ENCODE results near the gene COL15A1.

The COL15A1 gene

DNA sequence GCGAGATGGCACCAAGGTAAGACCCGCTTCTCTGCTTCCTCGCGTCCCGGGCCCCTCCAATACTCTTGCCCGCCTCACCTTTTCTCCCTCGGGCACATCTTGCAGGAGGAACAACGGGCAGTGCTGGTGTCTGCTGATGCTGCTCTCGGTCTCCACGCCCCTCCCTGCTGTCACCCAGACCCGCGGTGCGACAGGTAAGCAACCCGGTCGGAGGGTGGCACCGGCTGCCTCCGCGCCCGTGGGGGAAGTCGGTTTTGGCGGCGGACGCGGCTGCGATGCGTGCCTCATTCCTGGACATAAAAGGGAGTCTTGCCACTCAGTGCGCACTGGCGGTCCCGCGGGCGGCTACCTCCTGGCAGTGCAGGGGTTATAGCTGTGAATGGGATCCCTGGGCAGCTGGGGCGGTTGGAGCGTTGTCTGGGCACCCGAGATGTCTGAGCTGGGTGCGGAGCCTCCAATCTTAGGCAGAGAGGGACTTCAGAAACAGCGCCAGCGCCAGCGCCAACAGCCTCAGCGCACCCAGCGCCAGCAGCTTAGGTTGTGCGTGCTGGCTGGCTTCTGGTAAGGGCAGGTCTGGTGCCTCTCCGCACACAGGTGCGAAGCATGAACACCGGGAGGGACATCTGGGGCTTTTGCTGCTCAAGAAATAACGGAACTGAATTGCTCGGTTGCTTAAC is 488 bp downstream of the COL15A1 start:
- in situ Hi-C loops (cut with MboI; ENCODE audit: low sequenced_read_pairs), result no loop called here

DNA sequence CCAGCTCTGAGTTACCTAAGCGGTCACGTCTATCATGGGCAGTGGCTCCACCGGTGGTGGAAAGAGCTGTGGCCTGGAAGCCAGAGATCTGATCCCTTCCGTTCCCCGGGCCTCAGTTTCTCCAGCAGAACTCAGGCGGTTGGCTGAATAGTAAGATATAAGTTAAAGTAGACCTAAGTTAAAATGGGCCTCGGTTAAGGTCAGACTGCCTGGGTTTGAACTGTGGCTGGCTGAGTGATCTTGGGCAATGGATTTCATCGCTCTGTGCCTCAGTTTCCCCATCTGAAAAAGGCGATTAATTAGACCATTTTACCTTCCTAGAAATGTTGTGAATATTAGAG is 997 bp downstream of the COL15A1 start:
- in situ Hi-C loops (cut with MboI; ENCODE audit: low sequenced_read_pairs), result no loop called here

DNA sequence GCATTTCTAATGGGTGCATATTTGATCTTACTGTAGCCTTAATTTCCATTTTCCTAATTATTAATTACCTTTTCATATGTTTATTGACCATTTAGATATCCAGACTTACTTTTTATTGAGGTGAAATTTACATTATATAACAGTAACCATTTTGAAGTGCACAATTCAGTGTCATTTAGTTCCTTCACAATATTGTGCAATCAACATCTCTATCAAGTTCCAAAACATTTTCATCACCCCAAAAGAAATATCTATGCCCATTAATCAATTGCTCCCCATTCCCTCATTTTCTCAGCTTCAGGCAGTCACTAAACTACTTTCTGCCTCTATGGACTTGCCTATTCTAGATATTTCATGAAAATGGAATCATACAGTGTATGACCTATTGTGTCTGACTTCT is 5.9 kb downstream of the COL15A1 start:
- in situ Hi-C loops (cut with MboI; ENCODE audit: low sequenced_read_pairs), result no loop called here

DNA sequence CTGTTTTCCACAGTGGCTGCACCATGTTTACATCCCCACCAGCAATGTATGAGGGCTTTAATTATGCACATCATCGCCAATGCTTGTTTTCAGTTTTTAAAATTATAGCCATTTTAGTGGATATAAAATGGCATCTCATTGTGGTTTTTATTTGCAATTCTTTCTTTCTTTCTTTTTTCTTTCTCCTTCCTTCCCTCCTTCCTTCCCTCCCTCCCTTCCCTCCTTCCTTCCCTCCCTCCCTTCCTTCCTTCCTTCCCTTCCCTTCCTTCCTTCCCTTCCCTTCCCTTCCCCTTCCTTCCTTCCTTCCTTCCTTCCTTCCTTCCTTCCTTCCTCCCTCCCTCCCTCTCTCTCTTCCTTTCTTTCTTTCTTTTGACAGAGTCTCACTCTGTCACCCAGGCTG is 6.6 kb downstream of the COL15A1 start:
- in situ Hi-C loops (cut with MboI; ENCODE audit: low sequenced_read_pairs), result no loop called here

DNA sequence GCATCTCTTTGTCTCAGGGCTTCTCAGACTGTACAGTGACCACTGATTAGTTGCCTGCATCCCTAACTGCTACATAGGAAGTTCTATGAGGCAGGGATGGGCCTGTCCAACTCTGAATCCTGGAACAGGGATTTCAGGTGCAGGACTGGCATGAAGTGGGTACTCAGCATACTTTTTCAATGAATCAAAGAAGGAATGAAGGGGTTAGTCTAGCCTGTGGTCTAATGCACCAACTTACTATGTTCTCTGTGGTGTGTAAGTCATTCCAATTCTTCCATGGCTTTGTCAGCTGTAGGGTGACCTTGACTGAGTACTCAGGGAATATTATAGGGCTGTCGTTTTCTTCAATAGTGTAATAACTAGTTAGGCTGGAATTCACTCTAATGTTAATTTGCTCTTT is 8.3 kb downstream of the COL15A1 start:
- in situ Hi-C loops (cut with MboI; ENCODE audit: low sequenced_read_pairs), result no loop called here

DNA sequence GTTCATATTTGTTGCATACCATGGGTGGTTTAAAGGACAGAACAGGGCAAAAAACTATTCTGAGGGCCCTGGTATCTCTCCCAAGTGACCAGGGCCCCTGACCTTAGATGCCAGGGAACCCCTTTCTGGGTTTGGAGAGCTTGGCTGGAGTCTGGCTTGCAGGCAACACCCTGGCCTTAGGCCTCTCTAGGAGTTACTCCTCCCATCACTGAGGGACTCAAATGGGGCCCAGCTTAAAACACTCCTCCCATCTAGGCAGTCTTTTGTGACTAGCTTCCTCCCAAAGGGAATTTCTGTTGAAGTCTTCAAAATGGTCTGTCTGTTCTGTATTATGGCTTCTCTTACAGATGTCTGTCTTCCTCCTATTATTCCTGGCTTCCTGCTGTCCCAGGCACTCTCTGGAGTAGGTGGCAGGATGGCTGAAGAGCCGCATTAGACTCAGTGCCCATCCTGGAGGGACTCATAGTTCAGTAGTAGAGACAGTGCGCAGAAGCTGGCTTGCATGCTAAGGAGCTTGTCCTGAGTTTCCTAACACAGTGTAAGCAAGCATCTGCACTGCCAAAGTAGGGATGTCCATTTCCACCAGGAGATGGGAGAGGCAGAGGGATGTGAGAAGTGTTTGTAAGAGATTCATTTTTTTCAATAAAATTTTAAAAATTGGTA is 10.0 kb downstream of the COL15A1 start:
- in situ Hi-C loops (cut with MboI; ENCODE audit: low sequenced_read_pairs), result no loop called here

DNA sequence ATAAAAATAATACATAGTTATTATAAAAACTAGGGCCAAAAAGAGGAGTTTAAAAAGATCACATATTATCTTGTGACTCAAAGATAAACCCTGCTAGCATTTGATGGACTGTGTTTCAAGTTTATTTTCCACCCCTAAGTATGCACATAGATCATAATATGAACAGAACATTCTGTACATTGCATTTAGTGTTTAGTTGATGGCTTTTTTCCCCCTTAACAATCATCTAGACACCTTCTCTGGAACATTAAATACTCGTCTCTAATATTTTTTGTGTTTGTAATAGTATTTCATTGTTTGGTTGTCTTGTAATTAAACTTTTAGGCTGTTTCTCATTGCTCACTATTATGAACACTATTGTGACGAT is 10.5 kb downstream of the COL15A1 start:
- in situ Hi-C loops (cut with MboI; ENCODE audit: low sequenced_read_pairs), result no loop called here

DNA sequence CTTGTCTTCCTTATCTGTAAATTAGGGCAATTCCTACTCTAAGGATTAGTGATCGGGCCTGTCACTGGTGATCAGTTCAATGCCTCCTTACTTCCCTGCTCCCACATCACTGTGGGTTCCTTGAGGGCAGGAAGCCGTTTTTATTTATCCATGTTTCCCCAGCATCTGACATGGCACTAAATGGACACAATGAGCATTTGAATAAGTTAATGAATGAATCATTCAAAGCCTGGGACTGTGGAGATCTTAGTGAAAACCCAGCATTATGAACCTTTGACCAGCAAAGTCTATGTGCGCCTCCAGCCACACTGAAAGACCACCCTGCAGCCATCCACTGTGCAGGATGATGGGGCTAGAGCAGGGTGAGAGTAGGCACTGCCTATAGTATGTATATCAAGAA is 11.6 kb downstream of the COL15A1 start:
- in situ Hi-C loops (cut with MboI; ENCODE audit: low sequenced_read_pairs), result no loop called here

DNA sequence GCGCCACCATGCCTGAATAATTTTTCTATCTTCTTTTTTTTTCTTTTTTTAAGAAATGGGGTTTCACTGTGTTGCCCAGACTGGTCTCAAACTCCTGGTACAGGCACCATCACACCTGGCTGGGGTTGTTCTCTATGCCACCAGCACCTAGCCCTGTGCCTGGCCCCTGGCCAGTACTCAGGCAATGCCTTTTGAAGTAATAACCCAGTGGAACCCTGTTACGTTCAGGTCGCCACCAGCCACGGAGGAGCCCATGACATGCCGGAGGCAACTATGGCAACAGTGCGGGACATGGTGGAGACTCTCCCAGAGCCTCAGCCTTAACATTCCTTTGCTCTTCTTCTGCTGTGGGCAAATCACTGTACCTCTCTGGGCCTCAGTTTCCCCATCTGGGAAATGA is 14.1 kb downstream of the COL15A1 start:
- in situ Hi-C loops (cut with MboI; ENCODE audit: low sequenced_read_pairs), result no loop called here

DNA sequence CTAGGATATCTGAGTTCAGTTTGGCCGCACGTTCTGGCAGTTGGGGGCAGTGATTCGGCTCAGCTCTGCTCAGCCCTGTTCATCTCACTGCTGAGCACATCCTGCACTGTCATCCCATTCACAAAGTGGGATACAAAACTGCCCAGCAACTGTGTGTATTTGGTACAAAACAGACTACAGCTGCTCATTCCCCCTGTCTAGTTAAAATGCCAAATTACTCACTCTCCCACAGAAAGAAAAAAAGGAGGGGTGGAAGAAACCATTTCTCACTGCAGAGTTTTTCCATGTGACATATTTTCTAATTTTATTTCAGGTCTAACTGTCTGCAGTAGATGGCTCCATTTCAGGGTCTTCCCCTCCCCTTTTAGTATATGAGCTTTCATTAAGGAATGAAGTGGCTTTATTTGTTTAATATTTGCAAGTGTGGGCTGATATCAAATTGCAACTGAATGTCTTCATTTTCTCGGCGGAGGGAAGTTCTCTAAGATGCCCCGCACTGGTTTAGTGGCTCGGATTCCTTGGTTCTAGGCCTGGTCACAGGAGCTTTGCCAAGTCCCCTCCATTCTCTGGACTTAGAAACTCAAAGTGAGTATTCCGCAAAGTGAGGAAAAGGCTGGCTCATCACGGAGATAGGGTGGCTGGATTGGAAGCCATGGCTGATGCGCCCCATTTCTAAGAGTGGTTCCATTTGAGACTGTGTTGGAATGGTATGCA is 14.7 kb downstream of the COL15A1 start:
- in situ Hi-C loops (cut with MboI; ENCODE audit: low sequenced_read_pairs), result no loop called here

DNA sequence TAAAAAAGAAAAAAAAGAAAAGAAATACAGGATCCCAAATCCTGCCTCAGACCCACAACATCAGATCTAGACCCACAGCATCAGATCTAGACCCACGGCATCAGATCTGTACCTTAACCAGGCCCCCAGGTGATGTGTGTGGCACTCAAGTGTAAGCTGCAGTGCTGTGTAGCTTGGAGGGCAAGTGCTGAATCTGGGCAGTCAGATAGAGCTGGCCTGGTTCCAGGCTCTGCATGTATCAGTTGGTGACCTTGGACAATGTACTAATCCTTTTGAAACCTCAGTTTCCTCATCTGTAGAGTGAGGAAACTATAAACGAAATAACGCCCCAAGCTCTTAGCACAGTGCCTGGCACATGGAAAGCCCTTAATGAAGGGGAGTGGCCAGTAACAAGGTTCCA is 16.7 kb downstream of the COL15A1 start:
- in situ Hi-C loops (cut with MboI; ENCODE audit: low sequenced_read_pairs), result no loop called here

DNA sequence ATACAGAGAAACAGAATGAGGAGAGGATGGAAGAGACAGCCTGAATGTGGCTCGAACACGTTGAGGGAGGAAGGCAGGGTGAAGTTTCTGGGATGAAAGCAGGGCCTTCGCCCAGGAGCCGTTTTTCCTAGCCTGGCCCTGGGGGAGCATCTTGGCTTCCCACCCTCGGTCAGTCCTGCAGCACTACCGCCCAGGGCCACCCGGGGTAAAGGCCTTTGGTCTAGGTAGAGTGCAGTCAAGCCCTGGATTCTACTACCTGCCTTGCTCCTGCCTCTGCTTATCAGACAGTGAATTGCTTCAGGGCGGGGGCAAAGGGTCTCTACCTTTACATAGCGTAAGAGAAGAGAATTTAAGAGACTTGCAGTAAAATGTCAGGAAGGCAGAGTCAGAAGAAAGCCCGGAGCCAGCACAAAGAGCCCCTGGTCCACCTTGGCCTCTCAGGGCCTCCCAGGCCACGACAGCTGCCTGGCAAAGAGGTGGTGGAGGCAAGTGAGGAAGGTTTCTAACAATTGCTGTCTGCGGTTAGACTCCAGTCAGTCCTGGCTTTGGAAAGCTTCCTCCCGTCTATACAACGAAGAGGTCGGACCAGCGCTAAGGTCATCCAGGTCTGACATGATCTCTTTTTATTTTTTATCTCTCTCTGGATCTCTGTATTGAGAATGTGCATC is 17.9 kb downstream of the COL15A1 start:
- in situ Hi-C loops (cut with MboI; ENCODE audit: low sequenced_read_pairs), result no loop called here

DNA sequence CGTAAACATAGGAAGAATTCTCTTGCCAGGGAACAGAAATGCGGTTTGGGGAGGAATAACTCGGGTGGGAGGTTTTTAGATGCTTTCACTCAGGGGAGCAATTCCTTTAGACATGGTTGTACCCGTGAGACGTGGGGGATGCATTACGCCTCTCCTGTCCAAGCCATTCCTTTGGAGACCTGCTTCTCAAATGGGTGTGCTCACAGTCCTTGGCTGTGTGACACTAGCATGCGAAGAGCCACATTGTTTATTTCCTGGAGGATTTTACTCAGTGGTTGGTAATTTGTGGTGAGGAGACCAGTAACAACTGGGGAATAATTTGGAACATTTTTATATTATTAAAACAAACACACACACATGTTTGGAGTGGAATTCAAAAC is 18.5 kb downstream of the COL15A1 start:
- in situ Hi-C loops (cut with MboI; ENCODE audit: low sequenced_read_pairs), result no loop called here

DNA sequence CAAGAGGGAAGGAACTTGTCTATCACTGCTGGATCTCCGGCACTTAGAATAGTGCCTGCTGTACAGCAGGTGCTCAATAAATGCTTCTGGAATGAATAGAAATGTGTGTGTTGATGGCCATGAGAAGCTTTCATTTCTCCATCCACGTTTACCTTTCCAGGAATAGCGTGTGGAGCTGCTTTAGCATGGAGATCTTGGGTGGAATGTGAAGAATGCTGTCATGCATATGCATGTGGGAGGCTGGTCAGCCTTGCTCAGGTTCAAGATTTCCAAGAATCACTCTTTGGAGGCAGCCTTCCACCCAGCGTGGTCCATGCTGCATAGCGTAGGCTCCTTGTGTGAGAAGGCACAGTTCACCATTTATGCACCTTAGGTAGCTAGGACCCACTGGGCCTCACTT is 19.2 kb downstream of the COL15A1 start:
- in situ Hi-C loops (cut with MboI; ENCODE audit: low sequenced_read_pairs), result no loop called here

DNA sequence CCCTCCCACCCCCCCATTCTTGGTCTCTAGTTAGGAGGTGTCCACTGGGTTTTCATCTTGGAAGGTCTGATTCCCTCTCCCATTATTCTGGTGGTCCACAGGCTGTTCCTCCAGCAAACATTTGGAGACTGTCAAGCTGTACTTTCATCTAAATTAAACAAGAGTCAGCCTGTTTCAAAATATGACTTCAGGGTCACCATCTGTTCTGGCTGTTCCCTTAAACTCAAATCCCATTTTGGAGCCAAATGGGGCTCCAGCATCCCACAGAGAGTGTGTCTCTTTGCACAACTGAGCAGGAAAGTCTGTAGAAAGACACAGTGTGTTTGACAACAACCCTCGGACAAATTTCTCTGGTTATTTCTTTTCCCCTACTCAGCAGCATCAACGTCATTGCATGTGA is 20.5 kb downstream of the COL15A1 start:
- in situ Hi-C loops (cut with MboI; ENCODE audit: low sequenced_read_pairs), result no loop called here

DNA sequence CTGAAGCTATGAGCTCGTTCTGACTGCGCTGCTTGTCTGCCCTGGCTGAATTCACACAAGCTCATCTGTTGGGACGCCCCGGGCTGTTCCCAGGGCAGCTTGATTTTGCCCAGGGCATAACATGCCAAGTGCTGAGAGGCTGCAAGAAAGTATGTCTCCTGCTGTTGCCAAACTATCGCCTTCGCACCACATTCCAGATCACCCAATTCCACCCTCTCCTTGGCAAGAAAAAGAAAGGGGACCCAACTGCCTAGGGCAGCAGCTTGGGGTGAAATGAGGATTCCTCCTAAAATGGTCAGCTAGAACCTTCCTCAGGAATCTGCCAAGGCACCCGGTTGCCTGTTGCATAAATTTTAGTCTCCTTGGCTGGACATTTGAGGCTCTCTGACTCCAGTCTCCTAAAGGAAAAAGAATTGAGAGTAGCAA is 21.2 kb downstream of the COL15A1 start:
- in situ Hi-C loops (cut with MboI; ENCODE audit: low sequenced_read_pairs), result no loop called here

DNA sequence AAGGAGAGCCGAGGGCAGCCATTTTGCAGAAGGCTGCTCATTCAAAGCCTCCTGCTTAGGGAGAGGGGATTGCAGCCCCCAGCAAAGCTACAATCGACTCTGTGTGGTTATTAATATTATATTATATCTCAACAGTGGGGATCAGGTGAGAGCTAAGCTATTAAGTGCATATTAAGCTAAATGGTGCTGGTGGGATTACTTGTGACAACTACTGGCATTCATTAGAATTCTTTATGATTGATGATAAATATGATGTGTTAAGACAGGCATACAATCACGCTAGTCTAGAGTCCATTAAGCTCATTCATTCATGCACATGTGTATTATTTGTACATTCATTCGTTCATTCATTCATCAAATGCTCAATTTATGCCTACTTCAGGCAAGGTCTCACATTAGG is 23.0 kb downstream of the COL15A1 start:
- in situ Hi-C loops (cut with MboI; ENCODE audit: low sequenced_read_pairs), result no loop called here

DNA sequence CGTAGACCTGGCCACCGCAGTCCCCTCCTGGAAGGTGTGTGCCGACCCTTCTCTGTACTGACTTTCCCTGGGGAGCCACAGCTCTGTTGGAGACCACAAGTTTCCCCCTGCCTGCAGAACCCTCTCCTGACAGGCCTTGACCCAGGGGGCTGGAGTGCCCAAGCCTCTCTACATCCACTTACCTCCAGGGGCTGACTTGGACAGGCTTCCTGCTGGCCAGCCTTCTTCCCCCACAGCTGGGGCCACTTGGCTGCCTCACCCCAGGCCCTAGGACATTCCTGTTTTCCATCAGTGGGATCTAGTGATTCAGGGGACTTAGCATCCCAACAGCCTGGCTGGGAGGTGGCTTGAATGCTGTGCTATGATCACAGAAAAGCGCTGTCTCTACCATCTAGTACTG is 23.6 kb downstream of the COL15A1 start:
- in situ Hi-C loops (cut with MboI; ENCODE audit: low sequenced_read_pairs), result no loop called here

DNA sequence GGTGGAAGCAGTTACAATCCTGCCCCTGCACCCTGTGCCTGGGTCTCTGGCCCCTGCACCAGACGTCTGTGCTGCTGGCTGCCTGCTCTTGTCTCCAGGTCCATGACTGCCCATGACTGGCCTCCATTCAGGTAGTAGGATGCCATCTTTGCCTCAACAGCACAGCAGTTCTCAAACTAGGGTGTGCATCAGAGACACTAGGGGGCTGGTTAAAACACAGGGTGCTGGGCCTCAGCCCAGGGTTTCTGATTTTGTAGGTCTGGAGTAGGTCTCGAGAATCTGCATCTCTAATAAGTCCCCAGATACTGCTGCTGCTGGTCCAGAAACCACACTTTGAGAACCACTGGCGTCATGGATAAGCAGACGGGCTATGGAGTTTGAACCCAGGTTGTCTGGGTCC is 24.0 kb downstream of the COL15A1 start:
- in situ Hi-C loops (cut with MboI; ENCODE audit: low sequenced_read_pairs), result no loop called here

DNA sequence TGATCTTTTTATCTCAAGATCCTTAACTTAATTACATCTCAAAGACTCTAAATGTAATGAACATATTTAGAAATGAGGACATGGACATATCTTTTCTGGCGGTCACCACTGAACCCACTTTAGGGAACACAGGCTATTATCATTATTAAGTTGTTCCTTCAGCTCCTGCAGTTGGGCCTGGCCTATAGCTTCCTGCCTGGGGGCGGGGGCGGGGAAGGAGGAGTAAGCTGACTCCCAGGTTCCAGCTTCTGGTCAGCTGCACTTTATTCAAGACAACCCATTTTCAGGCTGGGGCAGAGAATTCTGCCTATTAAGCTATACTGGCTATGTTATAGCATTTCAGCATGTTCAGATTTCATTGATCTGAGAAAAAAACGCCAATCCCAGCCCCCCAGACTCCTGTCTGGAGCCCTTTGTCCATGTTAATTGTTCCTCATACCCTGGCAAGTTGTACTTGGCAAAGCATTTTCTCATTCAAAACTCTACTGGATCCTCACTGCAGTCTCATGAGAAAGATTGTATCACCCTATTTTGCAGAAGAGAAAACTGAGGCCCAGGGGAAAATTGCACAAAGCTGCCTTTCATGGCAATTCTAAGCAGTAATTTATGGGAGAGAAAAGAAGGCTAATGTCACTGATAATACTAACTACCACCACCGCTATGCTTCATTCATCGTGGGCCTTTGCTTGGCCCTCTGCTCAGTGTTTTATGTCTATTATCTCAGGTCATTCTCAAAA is 25.1 kb downstream of the COL15A1 start:
- in situ Hi-C loops (cut with MboI; ENCODE audit: low sequenced_read_pairs), result no loop called here

DNA sequence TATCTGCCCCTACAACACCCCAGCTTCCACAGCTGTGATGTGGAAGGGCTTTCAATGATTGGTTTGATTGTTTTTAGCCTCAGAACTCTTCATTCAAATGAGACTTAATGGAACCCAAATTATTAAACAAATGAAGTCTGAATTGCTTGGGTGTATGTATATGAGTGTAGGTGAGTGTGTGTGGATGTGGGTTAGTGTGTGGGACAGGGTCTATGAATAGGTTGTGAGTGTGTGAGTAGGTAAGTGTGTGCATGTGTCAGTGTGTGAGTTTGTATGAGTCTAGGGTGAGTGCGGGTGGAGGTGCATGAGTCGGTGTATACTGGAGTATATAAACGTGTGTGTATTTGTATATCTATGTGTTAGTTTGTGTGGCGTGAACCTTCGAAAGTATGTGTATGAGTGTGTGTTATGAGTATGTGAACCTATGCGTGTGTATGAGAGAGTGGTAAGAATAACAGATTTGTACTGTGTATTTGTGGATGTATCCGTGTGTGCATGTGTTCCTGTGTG is 26.9 kb downstream of the COL15A1 start:
- in situ Hi-C loops (cut with MboI; ENCODE audit: low sequenced_read_pairs), result no loop called here

Measured in HL-60/S4 treated with phorbol 12-myristate 13-acetate at 8.2 ng/mL for 4 days and 3 days (cell line).